Astrocyte (in vitro differentiated cells and primary cell): Measurements from ENCODE around the gene BMP8A. TPM values are rescaled to one million over a fixed set of nuclear protein-coding genes. Genes with fewer than 3 reads are reported as not detected.

Source experiments
- DNase-seq: peaks from one replicate; pipeline ENCODE4 v3.0.0-alpha.2; 2010; ENCODE audit warnings: low read depth
- FAIRE-seq: peaks from 2 replicates; lab custom pipeline; 2011; peaks lifted over from hg19 to GRCh38; lab: Jason Lieb, UNC
- H2AFZ ChIP-seq: 2 replicates; pipeline ENCODE4 v1.6.0; 2012; ENCODE audit warnings: low read depth, low read length, inconsistent platforms
- H3K27ac ChIP-seq: 2 replicates; pipeline ENCODE4 v1.5.1; 2011; ENCODE audit warnings: low read depth, low read length, inconsistent platforms
- H3K27me3 ChIP-seq: 2 replicates; pipeline ENCODE4 v1.6.0; 2011; ENCODE audit warnings: low read length, inconsistent platforms; ENCODE audit not compliant: insufficient read depth
- H3K36me3 ChIP-seq: 2 replicates; pipeline ENCODE4 v1.5.1; 2011; ENCODE audit warnings: low read length, inconsistent platforms; ENCODE audit not compliant: insufficient read depth
- H3K4me1 ChIP-seq: 2 replicates; pipeline ENCODE4 v1.5.1; 2011; ENCODE audit warnings: low read length, inconsistent platforms; ENCODE audit not compliant: insufficient read depth
- H3K4me2 ChIP-seq: 2 replicates; pipeline ENCODE4 v1.6.0; 2012; ENCODE audit warnings: low read length, inconsistent platforms
- H3K4me3 ChIP-seq: 2 replicates; pipeline ENCODE4 v1.5.1; 2011; ENCODE audit warnings: low read depth, mild to moderate bottlenecking, low read length, inconsistent platforms; ENCODE audit not compliant: insufficient read depth
- H3K79me2 ChIP-seq: 2 replicates; pipeline ENCODE4 v1.6.0; 2012; ENCODE audit warnings: mild to moderate bottlenecking, low read length, inconsistent platforms; ENCODE audit not compliant: insufficient read depth
- H3K9ac ChIP-seq: 2 replicates; pipeline ENCODE4 v1.6.0; 2012; ENCODE audit warnings: mild to moderate bottlenecking, low read length, inconsistent platforms
- H3K9me3 ChIP-seq: 2 replicates; pipeline ENCODE4 v1.5.1; 2012; ENCODE audit warnings: low read depth, mild to moderate bottlenecking, low read length, inconsistent platforms; ENCODE audit not compliant: insufficient read depth
- H4K20me1 ChIP-seq: 2 replicates; pipeline ENCODE4 v1.6.0; 2012; ENCODE audit warnings: low read length, inconsistent platforms; ENCODE audit not compliant: insufficient read depth
- H3K27ac Mint-ChIP-seq: one replicate; pipeline ENCODE4 v1.8.0; 2021; ENCODE audit warnings: mild to moderate bottlenecking, mixed read lengths; ENCODE audit not compliant: unreplicated experiment
- H3K27me3 Mint-ChIP-seq: one replicate; pipeline ENCODE4 v1.8.0; 2021; ENCODE audit warnings: low read depth, mixed read lengths; ENCODE audit not compliant: unreplicated experiment
- H3K36me3 Mint-ChIP-seq: one replicate; pipeline ENCODE4 v1.8.0; 2021; ENCODE audit warnings: low read depth, mixed read lengths; ENCODE audit not compliant: unreplicated experiment
- H3K4me1 Mint-ChIP-seq: one replicate; pipeline ENCODE4 v1.8.0; 2021; ENCODE audit warnings: low read depth, mixed read lengths; ENCODE audit not compliant: unreplicated experiment
- H3K4me3 Mint-ChIP-seq: one replicate; pipeline ENCODE4 v1.8.0; 2021; ENCODE audit warnings: mild to moderate bottlenecking, moderate library complexity, mixed read lengths; ENCODE audit not compliant: unreplicated experiment
- H3K9me3 Mint-ChIP-seq: one replicate; pipeline ENCODE4 v1.8.0; 2021; ENCODE audit warnings: mild to moderate bottlenecking, mixed read lengths; ENCODE audit not compliant: unreplicated experiment
- EZH2 ChIP-seq: IDR thresholded peaks from 2 replicates; pipeline ENCODE4 v1.6.1; 2012; ENCODE audit warnings: mild to moderate bottlenecking, low read length, inconsistent platforms; ENCODE audit not compliant: insufficient read depth
- total RNA-seq: library from RNA; stranded (reverse); gene quantifications from 2 replicates; pipeline ENCODE4 v1.2.1, GENCODE V29; 2021
- TF ChIP-seq, protein P1 (sequence below): IDR thresholded peaks from 2 replicates; pipeline ENCODE4 v1.5.1; 2011; ENCODE audit warnings: low read depth, mild to moderate bottlenecking, inconsistent platforms, low read length, moderate library complexity; ENCODE audit not compliant: insufficient read depth

The BMP8A gene
- total RNA-seq, 1 donor from 2014 or later: 0.84 TPM

DNA sequence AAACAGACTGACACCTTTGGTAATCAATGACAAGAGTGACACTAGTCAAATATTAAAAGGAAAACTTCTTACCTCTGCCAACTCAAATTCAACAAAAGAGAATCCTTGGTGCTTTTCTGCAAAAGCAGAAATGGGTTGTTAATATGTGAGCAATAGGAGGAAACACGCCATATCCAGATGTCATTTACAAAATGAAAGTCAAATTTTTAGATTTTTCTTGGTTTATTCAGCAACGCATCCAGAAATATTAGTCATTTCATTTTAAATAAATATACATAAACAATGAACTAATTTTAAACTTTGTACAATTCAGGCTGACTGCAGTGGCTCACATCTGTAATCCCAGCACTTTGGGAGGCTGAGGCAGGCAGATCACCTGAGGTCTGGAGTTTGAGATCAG lies 62.8 kb downstream of the BMP8A start:
- H3K4me1 Mint-ChIP-seq: no peaks in the 10 kb centered on the region
- Histone ChIP-seq H4K20me1 (no peaks in the 10 kb centered on the region), H3K36me3 (peaks cover 7% of the 10 kb centered on the region), H3K9ac (no peak overlapping the region), H2AFZ (no peak overlapping the region), H3K27ac (no peak overlapping the region), H3K9me3 (no peaks in the 10 kb centered on the region), H3K79me2 (no peaks in the 10 kb centered on the region), H3K4me3 (no peak overlapping the region), H3K4me1 (no peaks in the 10 kb centered on the region), H3K27me3 (no peaks in the 10 kb centered on the region), H3K4me2 (no peak overlapping the region)
- no peak for FAIRE-seq
- no peak overlapping the region for H3K4me3 Mint-ChIP-seq
- H3K27ac Mint-ChIP-seq: no peak overlapping the region
- peaks cover 27% of the 10 kb centered on the region for H3K36me3 Mint-ChIP-seq
- no peak for TF ChIP-seq EZH2
- TF ChIP-seq, protein P1, sequence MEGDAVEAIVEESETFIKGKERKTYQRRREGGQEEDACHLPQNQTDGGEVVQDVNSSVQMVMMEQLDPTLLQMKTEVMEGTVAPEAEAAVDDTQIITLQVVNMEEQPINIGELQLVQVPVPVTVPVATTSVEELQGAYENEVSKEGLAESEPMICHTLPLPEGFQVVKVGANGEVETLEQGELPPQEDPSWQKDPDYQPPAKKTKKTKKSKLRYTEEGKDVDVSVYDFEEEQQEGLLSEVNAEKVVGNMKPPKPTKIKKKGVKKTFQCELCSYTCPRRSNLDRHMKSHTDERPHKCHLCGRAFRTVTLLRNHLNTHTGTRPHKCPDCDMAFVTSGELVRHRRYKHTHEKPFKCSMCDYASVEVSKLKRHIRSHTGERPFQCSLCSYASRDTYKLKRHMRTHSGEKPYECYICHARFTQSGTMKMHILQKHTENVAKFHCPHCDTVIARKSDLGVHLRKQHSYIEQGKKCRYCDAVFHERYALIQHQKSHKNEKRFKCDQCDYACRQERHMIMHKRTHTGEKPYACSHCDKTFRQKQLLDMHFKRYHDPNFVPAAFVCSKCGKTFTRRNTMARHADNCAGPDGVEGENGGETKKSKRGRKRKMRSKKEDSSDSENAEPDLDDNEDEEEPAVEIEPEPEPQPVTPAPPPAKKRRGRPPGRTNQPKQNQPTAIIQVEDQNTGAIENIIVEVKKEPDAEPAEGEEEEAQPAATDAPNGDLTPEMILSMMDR: no peak
- DNase-seq: no peak
- H3K9me3 Mint-ChIP-seq: no peaks in the 10 kb centered on the region
- no peaks in the 10 kb centered on the region for H3K27me3 Mint-ChIP-seq

DNA sequence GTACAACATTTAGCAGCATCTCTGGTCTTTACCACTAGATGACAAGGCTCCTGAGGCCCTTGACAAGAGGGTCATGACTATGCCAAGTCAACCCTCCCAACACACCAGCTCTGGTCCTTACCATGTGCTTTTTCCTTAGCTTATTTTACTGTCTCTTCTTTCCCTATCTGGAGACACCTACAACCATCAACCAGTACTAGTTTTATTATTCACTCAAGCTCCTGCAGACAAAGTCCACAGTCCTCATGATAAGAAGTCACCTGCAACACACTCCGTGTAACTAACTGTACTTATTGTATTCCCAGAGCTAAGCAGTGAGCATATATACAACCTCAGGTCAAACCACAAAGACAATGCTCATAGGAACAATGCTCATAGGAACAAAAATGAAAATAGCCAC lies 69.8 kb downstream of the BMP8A start:
- no peak overlapping the region for H3K27ac Mint-ChIP-seq
- H3K4me1 Mint-ChIP-seq: no peaks in the 10 kb centered on the region
- no peaks in the 10 kb centered on the region for H3K27me3 Mint-ChIP-seq
- Histone ChIP-seq H4K20me1 (peaks cover 58% of the 10 kb centered on the region), H3K4me3 (no peak overlapping the region), H3K4me1 (no peaks in the 10 kb centered on the region), H3K27ac (no peak overlapping the region), H3K4me2 (no peak overlapping the region), H3K9ac (no peak overlapping the region), H3K9me3 (no peaks in the 10 kb centered on the region), H3K27me3 (no peaks in the 10 kb centered on the region), H3K79me2 (peaks cover 14% of the 10 kb centered on the region), H2AFZ (no peak overlapping the region), H3K36me3 (peaks cover 60% of the 10 kb centered on the region)
- FAIRE-seq: no peak
- DNase-seq: no peak
- H3K9me3 Mint-ChIP-seq: no peaks in the 10 kb centered on the region
- H3K36me3 Mint-ChIP-seq: peaks cover 26% of the 10 kb centered on the region
- no peak overlapping the region for H3K4me3 Mint-ChIP-seq
- no peak for TF ChIP-seq EZH2
- TF ChIP-seq, protein P1: no peak

DNA sequence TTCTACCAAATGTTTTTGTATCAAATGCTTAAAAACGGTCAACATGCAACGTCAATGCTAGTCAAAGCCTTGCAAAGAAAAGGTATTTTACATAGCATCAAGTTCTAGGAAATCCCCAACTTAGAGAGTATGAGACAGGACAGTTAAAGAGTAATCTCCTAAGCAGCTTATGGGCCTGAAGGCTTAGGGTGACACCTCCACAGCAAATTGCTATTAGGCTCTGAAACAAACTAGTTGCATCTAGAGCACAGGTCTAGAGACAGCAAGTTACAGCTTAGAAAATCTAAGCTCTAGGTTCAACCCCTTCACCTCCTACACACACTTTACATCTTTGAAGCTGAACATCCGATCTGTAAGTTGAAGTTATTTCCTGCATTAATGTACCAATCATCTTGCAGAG lies 71.5 kb downstream of the BMP8A start:
- H3K27me3 Mint-ChIP-seq: no peaks in the 10 kb centered on the region
- H3K9me3 ChIP-seq: no peaks in the 10 kb centered on the region
- H3K27me3 ChIP-seq: no peaks in the 10 kb centered on the region
- no peaks in the 10 kb centered on the region for H3K4me1 ChIP-seq
- H3K27ac Mint-ChIP-seq: no peak overlapping the region
- DNase-seq: no peak
- H3K4me3 ChIP-seq: no peak overlapping the region
- H3K4me1 Mint-ChIP-seq: no peaks in the 10 kb centered on the region
- no peaks in the 10 kb centered on the region for H3K9me3 Mint-ChIP-seq
- no peak overlapping the region for H3K4me3 Mint-ChIP-seq
- H3K36me3 ChIP-seq: peaks cover 76% of the 10 kb centered on the region
- TF ChIP-seq, protein P1: no peak
- no peak for TF ChIP-seq EZH2
- peaks cover 72% of the 10 kb centered on the region for H4K20me1 ChIP-seq
- no peak overlapping the region for H2AFZ ChIP-seq
- H3K36me3 Mint-ChIP-seq: peaks cover 34% of the 10 kb centered on the region
- no peak overlapping the region for H3K27ac ChIP-seq
- no peak overlapping the region for H3K9ac ChIP-seq
- peaks cover 29% of the 10 kb centered on the region for H3K79me2 ChIP-seq
- no peak overlapping the region for H3K4me2 ChIP-seq
- FAIRE-seq: no peak
